Activated B cell treated with CpG ODN at 0.5 μM for 24 hours (primary cell): ENCODE measurements around the gene RIMBP2. TPM values are rescaled to one million over a fixed set of nuclear protein-coding genes. Genes with fewer than 3 reads are reported as not detected.
"Not testable (repeated sequence)": the region's sequence is repeated elsewhere in the genome, so short reads cannot be mapped to it uniquely, and the experiment has no call there.

Experiments
- ATAC-seq: fragments of 200-7000 bp; cut with Tn5 transposase; one replicate; pipeline ENCODE4 v1.10.0; 2021; ENCODE audit warnings: low read depth, mild to moderate bottlenecking, moderate library complexity
- CTCF ChIA-PET: fragments of 350-600 bp; sonication (Branson Sonifier 250); formaldehyde crosslinking; loops from one replicate; lab custom pipeline; 2021; ENCODE audit warnings: antibody characterized with exemption; lab: Charles Lee
- POLR2A ChIA-PET: fragments of 350-600 bp; sonication (Branson Sonifier 250); formaldehyde crosslinking; loops from one replicate; lab custom pipeline; 2021; ENCODE audit warnings: antibody characterized with exemption; lab: Charles Lee
- DNase-seq: peaks from one replicate; pipeline ENCODE4 v3.0.0; 2022
- H3K27ac Mint-ChIP-seq: one replicate; pipeline ENCODE4 v1.8.0; 2020; ENCODE audit warnings: mixed read lengths
- H3K27me3 Mint-ChIP-seq: one replicate; pipeline ENCODE4 v1.8.0; 2021; ENCODE audit warnings: mixed read lengths
- H3K36me3 Mint-ChIP-seq: one replicate; pipeline ENCODE4 v1.8.0; 2021; ENCODE audit warnings: low read depth, mixed read lengths
- H3K4me1 Mint-ChIP-seq: one replicate; pipeline ENCODE4 v1.8.0; 2021; ENCODE audit warnings: mixed read lengths
- H3K4me3 Mint-ChIP-seq: one replicate; pipeline ENCODE4 v1.8.0; 2020; ENCODE audit warnings: mild to moderate bottlenecking, mixed read lengths
- H3K9me3 Mint-ChIP-seq: one replicate; pipeline ENCODE4 v1.8.0; 2020; ENCODE audit warnings: mixed read lengths
- intact Hi-C: fragments of 100-400 bp; cut with micrococcal nuclease; formaldehyde crosslinking; loops from one replicate; pipeline ENCODE4 v1.15.1; 2024
- total RNA-seq: library from RNA; stranded (reverse); gene quantifications from 2 replicates; pipeline ENCODE4 v1.2.3, GENCODE V29; 2022
- TF ChIP-seq, protein P1 (sequence below): fragments of 200-600 bp; IDR thresholded peaks from one replicate; pipeline ENCODE4 v1.8.0; 2022; ENCODE audit warnings: antibody characterized with exemption, mild to moderate bottlenecking

The RIMBP2 gene
- total RNA-seq, 1 donor from 2014 or later, result not detected

DNA sequence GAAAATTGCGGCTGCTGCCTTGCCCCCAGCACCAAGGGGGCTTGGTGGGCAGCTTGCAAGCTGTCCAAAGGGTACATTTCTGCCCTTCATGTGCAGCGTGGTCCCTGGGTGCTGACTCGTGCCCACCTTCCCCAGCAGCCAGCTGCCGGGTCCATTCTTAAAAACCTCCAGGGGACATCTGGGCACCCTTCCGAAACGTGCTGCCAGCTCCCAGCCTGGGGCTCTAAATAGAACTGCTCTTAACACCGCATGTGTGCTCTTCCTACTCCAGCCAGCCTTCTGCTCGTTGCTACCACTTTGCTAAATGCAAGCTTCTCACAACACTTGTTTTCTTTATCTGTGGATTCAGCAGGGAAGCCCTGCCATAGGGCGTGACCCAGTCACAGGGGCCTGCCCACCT is 66.0 kb downstream of the RIMBP2 start:
- no peak for ATAC-seq
- ChIA-PET POLR2A (no interaction called here), CTCF (no interaction called here)
- Mint-ChIP-seq H3K27ac (no peak overlapping the region), H3K36me3 (no peaks in the 10 kb centered on the region), H3K9me3 (peaks cover 6% of the 10 kb centered on the region), H3K27me3 (no peaks in the 10 kb centered on the region), H3K4me1 (no peaks in the 10 kb centered on the region), H3K4me3 (no peak overlapping the region)
- no peak for DNase-seq
- TF ChIP-seq, protein P1, sequence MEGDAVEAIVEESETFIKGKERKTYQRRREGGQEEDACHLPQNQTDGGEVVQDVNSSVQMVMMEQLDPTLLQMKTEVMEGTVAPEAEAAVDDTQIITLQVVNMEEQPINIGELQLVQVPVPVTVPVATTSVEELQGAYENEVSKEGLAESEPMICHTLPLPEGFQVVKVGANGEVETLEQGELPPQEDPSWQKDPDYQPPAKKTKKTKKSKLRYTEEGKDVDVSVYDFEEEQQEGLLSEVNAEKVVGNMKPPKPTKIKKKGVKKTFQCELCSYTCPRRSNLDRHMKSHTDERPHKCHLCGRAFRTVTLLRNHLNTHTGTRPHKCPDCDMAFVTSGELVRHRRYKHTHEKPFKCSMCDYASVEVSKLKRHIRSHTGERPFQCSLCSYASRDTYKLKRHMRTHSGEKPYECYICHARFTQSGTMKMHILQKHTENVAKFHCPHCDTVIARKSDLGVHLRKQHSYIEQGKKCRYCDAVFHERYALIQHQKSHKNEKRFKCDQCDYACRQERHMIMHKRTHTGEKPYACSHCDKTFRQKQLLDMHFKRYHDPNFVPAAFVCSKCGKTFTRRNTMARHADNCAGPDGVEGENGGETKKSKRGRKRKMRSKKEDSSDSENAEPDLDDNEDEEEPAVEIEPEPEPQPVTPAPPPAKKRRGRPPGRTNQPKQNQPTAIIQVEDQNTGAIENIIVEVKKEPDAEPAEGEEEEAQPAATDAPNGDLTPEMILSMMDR, result no peak
- intact Hi-C loops, result no loop called here

DNA sequence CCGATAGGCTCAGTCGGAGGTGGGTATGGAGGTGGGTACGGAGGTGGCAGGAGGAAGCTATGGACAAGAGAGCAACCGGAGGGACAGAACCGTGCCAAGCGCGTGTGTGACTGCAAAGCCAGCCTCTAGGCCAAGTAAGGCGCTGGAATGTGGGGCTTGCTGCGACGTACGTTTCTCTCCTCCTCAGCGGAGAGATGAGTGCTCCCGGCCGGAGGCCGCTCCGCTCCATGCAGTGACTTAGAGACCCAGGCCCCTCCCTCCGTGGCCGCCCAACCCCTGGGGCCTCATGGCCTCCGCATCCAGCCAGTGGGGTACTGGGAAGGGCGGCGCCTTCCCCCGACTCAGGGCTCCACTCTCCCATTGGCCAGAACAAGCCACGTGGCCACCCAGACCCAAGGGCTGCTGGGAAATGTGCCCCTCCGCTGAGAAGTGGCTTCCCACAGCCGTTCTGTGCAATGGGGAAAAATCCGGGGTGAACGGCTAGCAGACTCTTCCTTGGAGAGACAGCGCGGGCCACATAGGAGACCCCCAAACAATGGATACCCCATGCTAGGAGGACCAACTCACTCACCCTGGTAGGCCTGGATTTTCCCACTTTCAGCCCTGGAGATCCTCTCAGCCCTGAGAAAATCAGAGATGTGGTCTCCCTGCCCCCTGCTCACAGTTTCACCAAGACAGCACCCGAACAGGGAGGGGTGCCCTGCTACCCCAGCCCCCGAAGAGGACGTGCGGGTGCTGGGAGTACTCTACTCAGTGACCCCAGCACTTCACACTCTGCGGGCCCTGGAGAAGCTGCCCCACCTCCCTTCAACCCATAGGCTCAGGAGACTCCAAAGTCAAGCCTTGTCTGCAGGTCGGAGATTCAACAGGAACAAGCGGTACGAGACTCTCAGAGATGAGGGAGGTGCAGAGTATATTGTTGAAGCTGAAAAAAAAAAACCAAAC is 66.7 kb downstream of the RIMBP2 start:
- no peaks in the 10 kb centered on the region for H3K4me1 Mint-ChIP-seq
- ATAC-seq (no peak), DNase-seq (no peak)
- no peaks in the 10 kb centered on the region for H3K27me3 Mint-ChIP-seq
- intact Hi-C loops, result no loop called here
- ChIA-PET CTCF (no interaction called here), POLR2A (no interaction called here)
- H3K4me3 Mint-ChIP-seq, result no peak overlapping the region
- no peak overlapping the region for H3K27ac Mint-ChIP-seq
- TF ChIP-seq, protein P1, result no peak
- H3K9me3 Mint-ChIP-seq, result peaks cover 5% of the 10 kb centered on the region
- no peaks in the 10 kb centered on the region for H3K36me3 Mint-ChIP-seq

- Mint-ChIP-seq H3K9me3 (no peaks in the 10 kb centered on the region), H3K27me3 (no peaks in the 10 kb centered on the region), H3K4me1 (no peaks in the 10 kb centered on the region), H3K36me3 (no peaks in the 10 kb centered on the region), H3K27ac (no peak overlapping the region), H3K4me3 (no peak overlapping the region)
- intact Hi-C loops, result no loop called here
- POLR2A ChIA-PET, result no interaction called here
- TF ChIP-seq, protein P1, result no peak
- CTCF ChIA-PET, result no interaction called here
- ATAC-seq (no peak), DNase-seq (no peak)
Measured at GRCh38 chr12:130647814-130648213, 68.3 kb downstream of the RIMBP2 start.

- DNase-seq, result no peak
- ChIA-PET POLR2A (no interaction called here), CTCF (no interaction called here)
- TF ChIP-seq, protein P1, result no peak
- H3K9me3 Mint-ChIP-seq, result no peaks in the 10 kb centered on the region
- H3K27me3 Mint-ChIP-seq, result no peaks in the 10 kb centered on the region
- H3K4me3 Mint-ChIP-seq, result no peak overlapping the region
- no peak for ATAC-seq
- H3K4me1 Mint-ChIP-seq, result no peaks in the 10 kb centered on the region
- H3K36me3 Mint-ChIP-seq, result no peaks in the 10 kb centered on the region
- no peak overlapping the region for H3K27ac Mint-ChIP-seq
- intact Hi-C loops, result no loop called here
Measured at GRCh38 chr12:130646716-130647370, 69.3 kb downstream of the RIMBP2 start.

- DNase-seq, H3K9me3 Mint-ChIP-seq, H3K36me3 Mint-ChIP-seq, H3K27ac Mint-ChIP-seq, CTCF ChIA-PET, H3K27me3 Mint-ChIP-seq, intact Hi-C loops, ATAC-seq, H3K4me1 Mint-ChIP-seq, H3K4me3 Mint-ChIP-seq, POLR2A ChIA-PET: not testable (repeated sequence)
Measured at GRCh38 chr12:130646191-130646590, 69.9 kb downstream of the RIMBP2 start.
